Lower lobe of right lung (tissue), 2 donors: ENCODE data around the gene CCDC14. TPM values are rescaled to one million over a fixed set of nuclear protein-coding genes. Genes with fewer than 3 reads are reported as not detected.

Source experiments
- ATAC-seq, 2 donors: fragments of 200-7000 bp; cut with Tn5 transposase; one replicate each; pipeline ENCODE4 v1.9.1; 2020 to 2022; ENCODE audit warnings: mild to moderate bottlenecking in 2 of 2, moderate library complexity in 2 of 2
- DNase-seq: peaks from one replicate; pipeline ENCODE4 v3.0.0-alpha.2; 2020
- H3K27ac ChIP-seq: fragments of 200-600 bp; one replicate; pipeline ENCODE4 v1.8.0; 2022
- H3K27me3 ChIP-seq: fragments of 200-600 bp; one replicate; pipeline ENCODE4 v1.8.0; 2022; ENCODE audit warnings: low read depth
- H3K36me3 ChIP-seq: fragments of 200-600 bp; one replicate; pipeline ENCODE4 v1.8.0; 2022; ENCODE audit warnings: mild to moderate bottlenecking
- H3K4me1 ChIP-seq: fragments of 200-600 bp; one replicate; pipeline ENCODE4 v1.8.0; 2022
- H3K4me3 ChIP-seq: fragments of 200-600 bp; one replicate; pipeline ENCODE4 v1.8.0; 2022; ENCODE audit warnings: mild to moderate bottlenecking
- H3K9me3 ChIP-seq: fragments of 200-600 bp; one replicate; pipeline ENCODE4 v1.8.0; 2022
- CTCF ChIP-seq: fragments of 200-600 bp; IDR thresholded peaks from one replicate; pipeline ENCODE4 v1.8.0; 2022; ENCODE audit warnings: antibody characterized with exemption, mild to moderate bottlenecking
- intact Hi-C: fragments of 100-400 bp; cut with DNase I; formaldehyde crosslinking; loops from one replicate; pipeline ENCODE4 v1.11.0; 2022
- total RNA-seq: library from RNA; stranded (reverse); fragmentation: NEBNext Ultra II Directional; extraction: Animal tissue kit (Norgen Biotek cat#: 25700); gene quantifications from one replicate; pipeline ENCODE4 v1.2.1, GENCODE V29; 2021
- donor health status: DM: no; HTN: yes; CAD: no; lungs with severe emphysema.

Gene CCDC14
- total RNA-seq, 1 donor from 2014 or later: 36.8 TPM

- DNase-seq (no peak), ATAC-seq (no peak)
- Histone ChIP-seq H3K27ac (no peak overlapping the region), H3K27me3 (no peaks in the 10 kb centered on the region), H3K9me3 (no peaks in the 10 kb centered on the region), H3K4me1 (no peaks in the 10 kb centered on the region), H3K36me3 (peaks cover 20% of the 10 kb centered on the region), H3K4me3 (no peak overlapping the region)
- TF ChIP-seq CTCF: no peak
- intact Hi-C loops: no loop called here
Observed at GRCh38 chr3:123936400-123936799, 24.6 kb downstream of the CCDC14 start.

- Histone ChIP-seq H3K4me3 (no peak overlapping the region), H3K27me3 (no peaks in the 10 kb centered on the region), H3K4me1 (no peaks in the 10 kb centered on the region), H3K36me3 (peaks cover 26% of the 10 kb centered on the region), H3K9me3 (no peaks in the 10 kb centered on the region), H3K27ac (no peak overlapping the region)
- intact Hi-C loops: no loop called here
- ATAC-seq: no peak
- no peak for TF ChIP-seq CTCF
- DNase-seq: no peak
Observed at GRCh38 chr3:123935830-123936229, 25.2 kb downstream of the CCDC14 start.

GRCh38 chr3:123934250-123934649 is 26.8 kb downstream of the CCDC14 start:
- H3K4me1 ChIP-seq: no peaks in the 10 kb centered on the region
- no peak for DNase-seq
- no peak overlapping the region for H3K27ac ChIP-seq
- no peaks in the 10 kb centered on the region for H3K27me3 ChIP-seq
- no peak for TF ChIP-seq CTCF
- intact Hi-C loops: no loop called here
- no peak for ATAC-seq
- no peaks in the 10 kb centered on the region for H3K9me3 ChIP-seq
- peaks cover 37% of the 10 kb centered on the region for H3K36me3 ChIP-seq
- H3K4me3 ChIP-seq: no peak overlapping the region

- H3K9me3 ChIP-seq: no peaks in the 10 kb centered on the region
- peaks cover 37% of the 10 kb centered on the region for H3K36me3 ChIP-seq
- H3K4me1 ChIP-seq: no peaks in the 10 kb centered on the region
- no peak overlapping the region for H3K27ac ChIP-seq
- DNase-seq: no peak
- no peaks in the 10 kb centered on the region for H3K27me3 ChIP-seq
- TF ChIP-seq CTCF: no peak
- ATAC-seq: no peak
- no peak overlapping the region for H3K4me3 ChIP-seq
- intact Hi-C loops: no loop called here
Observed at GRCh38 chr3:123930445-123930844, 30.6 kb downstream of the CCDC14 start.

GRCh38 chr3:123929325-123929724 is 31.7 kb downstream of the CCDC14 start:
- H3K9me3 ChIP-seq: no peaks in the 10 kb centered on the region
- H3K27me3 ChIP-seq: no peaks in the 10 kb centered on the region
- TF ChIP-seq CTCF: no peak
- H3K36me3 ChIP-seq: peaks cover 37% of the 10 kb centered on the region
- H3K4me1 ChIP-seq: no peaks in the 10 kb centered on the region
- H3K27ac ChIP-seq: no peak overlapping the region
- ATAC-seq (no peak), DNase-seq (no peak)
- no peak overlapping the region for H3K4me3 ChIP-seq
- intact Hi-C loops: no loop called here

GRCh38 chr3:123926396-123926795 is 34.6 kb downstream of the CCDC14 start:
- TF ChIP-seq CTCF: no peak
- H3K27me3 ChIP-seq: no peaks in the 10 kb centered on the region
- H3K4me3 ChIP-seq: no peak overlapping the region
- H3K36me3 ChIP-seq: peaks cover 17% of the 10 kb centered on the region
- no peak overlapping the region for H3K27ac ChIP-seq
- H3K4me1 ChIP-seq: no peaks in the 10 kb centered on the region
- peaks cover 7% of the 10 kb centered on the region for H3K9me3 ChIP-seq
- no peak for ATAC-seq
- intact Hi-C loops: no loop called here
- no peak for DNase-seq
